MM.1S (cell line): Measurements from ENCODE around the gene PLXNA4.

ENCODE experiments used
- DNase-seq: peaks from one replicate; pipeline ENCODE4 v3.0.0-alpha.2; 2015
- H2AFZ ChIP-seq: fragments of 300-600 bp; sonication (generic); 2 replicates; pipeline ENCODE4 v1.6.0; 2016; ENCODE audit warnings: antibody characterized with exemption, low read length
- H3F3A ChIP-seq: fragments of 300-600 bp; sonication (generic); 2 replicates; pipeline ENCODE4 v1.6.1; 2016; ENCODE audit warnings: mild to moderate bottlenecking, antibody characterized with exemption, low read length, moderate library complexity, mixed read lengths; ENCODE audit not compliant: insufficient read depth
- H3K27ac ChIP-seq: fragments of 300-600 bp; sonication (generic); 2 replicates; pipeline ENCODE4 v1.5.1; 2016; ENCODE audit warnings: mild to moderate bottlenecking, low read length
- H3K27me3 ChIP-seq: fragments of 300-600 bp; sonication (generic); replicated peaks from 2 replicates; pipeline ENCODE4 v1.6.0; 2016; ENCODE audit warnings: low read length; ENCODE audit not compliant: insufficient read depth
- H3K36me3 ChIP-seq: fragments of 300-600 bp; sonication (generic); replicated peaks from 2 replicates; pipeline ENCODE4 v1.6.1; 2016; ENCODE audit warnings: mild to moderate bottlenecking, low read length, mixed read lengths; ENCODE audit not compliant: insufficient read depth
- H3K4me1 ChIP-seq: fragments of 300-600 bp; sonication (generic); 2 replicates; pipeline ENCODE4 v1.6.1; 2016; ENCODE audit warnings: low read length, mixed read lengths
- H3K4me2 ChIP-seq: fragments of 300-600 bp; sonication (generic); 2 replicates; pipeline ENCODE4 v1.6.0; 2016; ENCODE audit warnings: low read depth, low read length
- H3K4me3 ChIP-seq: fragments of 300-600 bp; sonication (generic); 2 replicates; pipeline ENCODE4 v1.5.1; 2016; ENCODE audit warnings: low read length, mixed read lengths
- H3K79me2 ChIP-seq: fragments of 300-600 bp; sonication (generic); 2 replicates; pipeline ENCODE4 v1.6.1; 2016; ENCODE audit warnings: mixed run types, low read length, mixed read lengths
- H3K9ac ChIP-seq: fragments of 300-600 bp; sonication (generic); 2 replicates; pipeline ENCODE4 v1.6.1; 2016; ENCODE audit warnings: low read length, mixed read lengths
- H3K9me2 ChIP-seq: fragments of 300-600 bp; sonication (generic); replicated peaks from 2 replicates; pipeline ENCODE4 v1.6.1; 2016; ENCODE audit warnings: mild to moderate bottlenecking, low read length, mixed read lengths; ENCODE audit not compliant: insufficient read depth
- H3K9me3 ChIP-seq: fragments of 300-600 bp; sonication (generic); replicated peaks from 2 replicates; pipeline ENCODE4 v1.6.1; 2016; ENCODE audit warnings: mild to moderate bottlenecking, low read length, mixed read lengths; ENCODE audit not compliant: insufficient read depth
- H4K20me1 ChIP-seq: fragments of 300-600 bp; sonication (generic); 2 replicates; pipeline ENCODE4 v1.6.1; 2016; ENCODE audit warnings: mild to moderate bottlenecking, low read length, moderate library complexity, mixed read lengths; ENCODE audit not compliant: insufficient read depth
- EZH2 ChIP-seq: fragments of 300-600 bp; sonication (generic); optimal IDR thresholded peaks from 2 replicates; pipeline ENCODE3; 2017; ENCODE audit warnings: low read depth, mild to moderate bottlenecking, antibody characterized with exemption, low read length, mixed read lengths
- EZH2phosphoT487 ChIP-seq: fragments of 300-600 bp; sonication (generic); IDR thresholded peaks from 2 replicates; pipeline ENCODE4 v1.6.1; 2018; ENCODE audit warnings: antibody characterized with exemption, low read length
- TF ChIP-seq, protein P1 (sequence below): fragments of 300-600 bp; sonication (generic); IDR thresholded peaks from 2 replicates; pipeline ENCODE4 v1.5.1; 2016; ENCODE audit warnings: antibody characterized with exemption, low read length, mixed read lengths

The PLXNA4 gene

DNA sequence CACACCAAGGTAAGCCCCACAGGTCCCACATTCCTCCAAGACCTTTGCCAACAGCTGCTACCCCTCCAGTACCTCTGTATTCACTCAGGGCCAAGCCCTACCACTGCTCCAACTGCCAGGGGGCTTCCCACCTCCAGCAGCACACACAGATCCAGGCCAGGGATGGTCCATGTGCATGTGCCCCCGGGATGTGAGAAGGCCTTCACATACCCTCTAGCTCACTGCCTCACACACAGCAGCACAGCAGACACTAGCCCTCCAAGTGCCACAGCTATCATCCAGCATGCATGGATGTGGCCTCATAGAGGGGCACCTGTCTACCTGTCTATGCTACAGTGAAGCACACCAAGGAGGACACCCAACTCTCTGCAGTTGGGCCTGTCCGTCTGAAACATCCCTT, 488.8 kb downstream of the PLXNA4 start:
- H3K27me3 ChIP-seq = no peaks in the 10 kb centered on the region
- H3K9me3 ChIP-seq = no peaks in the 10 kb centered on the region
- no peaks in the 10 kb centered on the region for H3K36me3 ChIP-seq
- H3K4me1 ChIP-seq = no peaks in the 10 kb centered on the region
- H3K4me3 ChIP-seq = no peak overlapping the region
- H3F3A ChIP-seq = no peaks in the 10 kb centered on the region
- TF ChIP-seq EZH2 (no peak), EZH2phosphoT487 (no peak)
- TF ChIP-seq, protein P1, sequence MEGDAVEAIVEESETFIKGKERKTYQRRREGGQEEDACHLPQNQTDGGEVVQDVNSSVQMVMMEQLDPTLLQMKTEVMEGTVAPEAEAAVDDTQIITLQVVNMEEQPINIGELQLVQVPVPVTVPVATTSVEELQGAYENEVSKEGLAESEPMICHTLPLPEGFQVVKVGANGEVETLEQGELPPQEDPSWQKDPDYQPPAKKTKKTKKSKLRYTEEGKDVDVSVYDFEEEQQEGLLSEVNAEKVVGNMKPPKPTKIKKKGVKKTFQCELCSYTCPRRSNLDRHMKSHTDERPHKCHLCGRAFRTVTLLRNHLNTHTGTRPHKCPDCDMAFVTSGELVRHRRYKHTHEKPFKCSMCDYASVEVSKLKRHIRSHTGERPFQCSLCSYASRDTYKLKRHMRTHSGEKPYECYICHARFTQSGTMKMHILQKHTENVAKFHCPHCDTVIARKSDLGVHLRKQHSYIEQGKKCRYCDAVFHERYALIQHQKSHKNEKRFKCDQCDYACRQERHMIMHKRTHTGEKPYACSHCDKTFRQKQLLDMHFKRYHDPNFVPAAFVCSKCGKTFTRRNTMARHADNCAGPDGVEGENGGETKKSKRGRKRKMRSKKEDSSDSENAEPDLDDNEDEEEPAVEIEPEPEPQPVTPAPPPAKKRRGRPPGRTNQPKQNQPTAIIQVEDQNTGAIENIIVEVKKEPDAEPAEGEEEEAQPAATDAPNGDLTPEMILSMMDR = no peak
- no peak overlapping the region for H3K27ac ChIP-seq
- H2AFZ ChIP-seq = no peak overlapping the region
- no peaks in the 10 kb centered on the region for H4K20me1 ChIP-seq
- H3K9me2 ChIP-seq = no peaks in the 10 kb centered on the region
- H3K79me2 ChIP-seq = no peaks in the 10 kb centered on the region
- no peak overlapping the region for H3K4me2 ChIP-seq
- DNase-seq = no peak
- no peak overlapping the region for H3K9ac ChIP-seq

DNA sequence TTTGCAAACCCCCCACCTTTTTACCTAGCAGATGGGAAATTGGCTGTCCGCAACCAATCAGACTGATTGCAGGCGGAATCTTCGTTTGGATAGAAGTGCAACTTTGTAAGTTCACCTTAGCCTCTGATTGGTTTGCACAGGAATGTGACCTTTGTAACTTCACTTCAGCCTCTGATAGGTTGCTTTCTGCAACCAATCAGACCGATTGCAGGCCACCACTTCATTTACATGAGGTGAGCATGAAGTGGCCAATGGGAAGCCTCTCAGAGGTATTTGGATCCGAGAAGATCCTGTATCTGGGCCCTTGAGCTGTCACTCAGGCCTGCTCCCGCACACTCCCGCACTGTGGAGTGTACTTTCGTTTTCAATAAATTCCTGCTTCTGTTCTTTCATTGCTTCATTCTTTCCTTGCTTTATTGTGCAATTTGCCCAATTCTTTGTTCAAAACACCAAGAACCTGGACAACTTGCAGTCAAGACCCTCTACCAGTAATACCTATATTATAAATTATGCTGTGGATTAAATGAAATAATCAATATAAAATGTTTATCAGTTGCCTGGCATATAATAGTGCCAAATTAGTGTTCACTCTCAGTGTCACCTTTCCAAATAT, 491.4 kb downstream of the PLXNA4 start:
- Histone ChIP-seq H3K9me3 (no peaks in the 10 kb centered on the region), H3K27ac (no peak overlapping the region), H3K36me3 (no peaks in the 10 kb centered on the region), H3K4me3 (no peak overlapping the region), H4K20me1 (no peaks in the 10 kb centered on the region), H2AFZ (no peak overlapping the region), H3K9ac (no peak overlapping the region), H3K9me2 (no peaks in the 10 kb centered on the region), H3K27me3 (no peaks in the 10 kb centered on the region), H3K4me2 (no peak overlapping the region), H3K4me1 (no peaks in the 10 kb centered on the region), H3K79me2 (no peaks in the 10 kb centered on the region), H3F3A (no peaks in the 10 kb centered on the region)
- TF ChIP-seq, protein P1 = no peak
- TF ChIP-seq EZH2 (no peak), EZH2phosphoT487 (no peak)
- no peak for DNase-seq

DNA sequence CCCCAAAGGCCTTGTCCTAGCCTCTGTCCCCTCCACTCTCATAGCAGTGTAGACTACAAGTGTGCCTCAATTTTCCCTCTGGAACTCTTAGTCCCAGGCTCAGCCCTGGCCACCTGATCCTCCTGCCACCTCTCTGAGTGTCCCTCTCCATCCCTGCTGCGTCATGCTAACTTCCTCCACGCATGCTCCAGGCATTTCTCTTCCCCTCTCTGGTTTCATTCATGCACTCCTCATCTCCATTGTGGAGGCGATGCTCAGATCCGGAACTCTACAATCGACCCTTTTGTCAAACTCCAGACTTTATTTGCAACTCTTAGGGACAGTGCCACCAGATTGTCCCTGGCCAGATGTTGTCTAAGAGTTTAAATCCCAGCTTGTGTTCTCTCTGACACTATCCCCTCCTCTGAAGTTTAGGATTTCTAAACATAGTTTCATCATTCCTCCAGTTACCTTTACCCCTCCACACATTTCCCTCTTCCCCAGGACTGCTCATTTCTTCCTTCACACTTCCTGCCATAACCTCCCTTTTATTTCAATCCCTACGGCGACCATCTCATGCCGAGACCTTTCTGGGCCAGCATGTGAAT, 492.6 kb downstream of the PLXNA4 start:
- no peaks in the 10 kb centered on the region for H3K36me3 ChIP-seq
- H3K4me1 ChIP-seq = peaks cover 10% of the 10 kb centered on the region
- TF ChIP-seq, protein P1 = no peak
- TF ChIP-seq EZH2phosphoT487 (no peak), EZH2 (no peak)
- H2AFZ ChIP-seq = no peak overlapping the region
- H4K20me1 ChIP-seq = no peaks in the 10 kb centered on the region
- no peak overlapping the region for H3K27ac ChIP-seq
- H3K4me2 ChIP-seq = no peak overlapping the region
- DNase-seq = no peak
- H3F3A ChIP-seq = peaks cover 12% of the 10 kb centered on the region
- H3K9me3 ChIP-seq = no peaks in the 10 kb centered on the region
- H3K4me3 ChIP-seq = no peak overlapping the region
- no peaks in the 10 kb centered on the region for H3K27me3 ChIP-seq
- no peaks in the 10 kb centered on the region for H3K9me2 ChIP-seq
- no peak overlapping the region for H3K9ac ChIP-seq
- no peaks in the 10 kb centered on the region for H3K79me2 ChIP-seq
